NT2/D1 (cell line): ENCODE results near the gene FOXO6.

Experiments used
- SUZ12 ChIP-seq: IDR thresholded peaks from 2 replicates; pipeline ENCODE4 v1.6.1; 2011; ENCODE audit not compliant: insufficient read length, insufficient read depth; ENCODE audit errors: extremely low read depth
- YY1 ChIP-seq: IDR thresholded peaks from 2 replicates; pipeline ENCODE4 v1.6.1; 2011; ENCODE audit not compliant: insufficient read length, insufficient read depth
- ZNF274 ChIP-seq: IDR thresholded peaks from 2 replicates; pipeline ENCODE4 v1.6.1; 2011; ENCODE audit warnings: mild to moderate bottlenecking, low read depth, low read length

GRCh38 chr1:41422306-41422705, 61.1 kb downstream of the FOXO6 start:
- TF ChIP-seq YY1 (no peak), ZNF274 (no peak), SUZ12 (no peak)
